H9 (cell line): ENCODE measurements around the gene GGT6. TPM values are rescaled to one million over a fixed set of nuclear protein-coding genes. Genes with fewer than 3 reads are reported as not detected.

Experiments
- DNase-seq: peaks from one replicate; pipeline ENCODE4 v3.0.0-alpha.2; 2017
- H2AFZ ChIP-seq: one replicate; pipeline ENCODE4 v1.6.1; 2013; ENCODE audit warnings: mild to moderate bottlenecking, low read length, control low read depth, moderate library complexity
- H2AK5ac ChIP-seq: 2 replicates; pipeline ENCODE4 v1.6.1; 2013; ENCODE audit warnings: low read length, control low read depth, mixed read lengths; ENCODE audit not compliant: insufficient read length
- H2BK120ac ChIP-seq: one replicate; pipeline ENCODE4 v1.6.1; 2013; ENCODE audit warnings: low read depth, mild to moderate bottlenecking, low read length, control low read depth, inconsistent platforms; ENCODE audit not compliant: poor library complexity, severe bottlenecking
- H2BK12ac ChIP-seq: 2 replicates; pipeline ENCODE4 v1.6.1; 2013; ENCODE audit warnings: low read length, control low read depth, mixed read lengths, low read depth; ENCODE audit not compliant: insufficient read length
- H2BK15ac ChIP-seq: 2 replicates; pipeline ENCODE4 v1.6.1; 2013; ENCODE audit warnings: low read depth, low read length, control low read depth
- H2BK20ac ChIP-seq: one replicate; pipeline ENCODE4 v1.6.1; 2013; ENCODE audit warnings: low read depth, mild to moderate bottlenecking, low read length, control low read depth, inconsistent platforms; ENCODE audit not compliant: poor library complexity, severe bottlenecking
- H2BK5ac ChIP-seq: 2 replicates; pipeline ENCODE4 v1.6.1; 2013; ENCODE audit warnings: low read length, control low read depth, mixed read lengths; ENCODE audit not compliant: insufficient read length
- H3K14ac ChIP-seq: 2 replicates; pipeline ENCODE4 v1.6.1; 2013; ENCODE audit warnings: low read length, control low read depth; ENCODE audit not compliant: insufficient read depth
- H3K18ac ChIP-seq: 2 replicates; pipeline ENCODE4 v1.6.1; 2013; ENCODE audit warnings: low read depth, mild to moderate bottlenecking, mixed read lengths, low read length, control low read depth; ENCODE audit not compliant: insufficient read length
- H3K23ac ChIP-seq: 2 replicates; pipeline ENCODE4 v1.6.1; 2013; ENCODE audit warnings: low read length, control low read depth, mixed read lengths, low read depth; ENCODE audit not compliant: insufficient read length
- H3K23me2 ChIP-seq: 2 replicates; pipeline ENCODE4 v1.6.1; 2013; ENCODE audit warnings: low read depth, mild to moderate bottlenecking, mixed read lengths, low read length, control low read depth; ENCODE audit not compliant: insufficient read length, poor library complexity, severe bottlenecking
- H3K27ac ChIP-seq: 2 replicates; pipeline ENCODE4 v1.5.1; 2013; ENCODE audit warnings: low read length, control low read depth, mixed read lengths, low read depth; ENCODE audit not compliant: insufficient read length
- H3K27me3 ChIP-seq: 2 replicates; pipeline ENCODE4 v1.6.1; 2013; ENCODE audit warnings: low read length, control low read depth, inconsistent platforms; ENCODE audit not compliant: insufficient read depth
- H3K4ac ChIP-seq: 2 replicates; pipeline ENCODE4 v1.6.1; 2013; ENCODE audit warnings: low read depth, mild to moderate bottlenecking, control low read depth, inconsistent platforms, low read length, moderate library complexity
- H3K4me1 ChIP-seq: 2 replicates; pipeline ENCODE4 v1.6.1; 2013; ENCODE audit warnings: low read length, control low read depth, inconsistent platforms; ENCODE audit not compliant: insufficient read depth
- H3K4me2 ChIP-seq: 2 replicates; pipeline ENCODE4 v1.6.1; 2013; ENCODE audit warnings: low read length, control low read depth, mixed read lengths; ENCODE audit not compliant: insufficient read length, insufficient read depth
- H3K56ac ChIP-seq: 2 replicates; pipeline ENCODE4 v1.6.1; 2013; ENCODE audit warnings: low read depth, mild to moderate bottlenecking, mixed read lengths, low read length, control low read depth; ENCODE audit not compliant: insufficient read length
- H3K79me1 ChIP-seq: 2 replicates; pipeline ENCODE4 v1.6.1; 2013; ENCODE audit warnings: low read depth, mild to moderate bottlenecking, moderate library complexity, low read length, control low read depth, inconsistent platforms; ENCODE audit not compliant: insufficient read depth, poor library complexity, severe bottlenecking
- H3K79me2 ChIP-seq: 2 replicates; pipeline ENCODE4 v1.6.1; 2013; ENCODE audit warnings: low read length, control low read depth, inconsistent platforms; ENCODE audit not compliant: insufficient read depth
- H3K9ac ChIP-seq: 2 replicates; pipeline ENCODE4 v1.6.1; 2013; ENCODE audit warnings: low read length, control low read depth, mixed read lengths; ENCODE audit not compliant: insufficient read length; ENCODE audit errors: extremely low read depth
- H3K9me3 ChIP-seq: one replicate; pipeline ENCODE4 v1.6.1; 2013; ENCODE audit warnings: low read depth, low read length, inconsistent platforms; ENCODE audit not compliant: control insufficient read depth
- H3T11ph ChIP-seq: one replicate; pipeline ENCODE4 v1.6.1; 2013; ENCODE audit warnings: mild to moderate bottlenecking, low read length, control low read depth, inconsistent platforms
- H4K20me1 ChIP-seq: one replicate; pipeline ENCODE4 v1.6.1; 2013; ENCODE audit not compliant: control insufficient read depth, insufficient read length, insufficient read depth
- H4K5ac ChIP-seq: 2 replicates; pipeline ENCODE4 v1.6.1; 2013; ENCODE audit warnings: low read depth, mild to moderate bottlenecking, mixed read lengths, low read length, control low read depth; ENCODE audit not compliant: insufficient read length
- H4K8ac ChIP-seq: replicated peaks from 2 replicates; pipeline ENCODE4 v1.6.1; 2013; ENCODE audit warnings: low read length, control low read depth, mixed read lengths, low read depth; ENCODE audit not compliant: insufficient read length
- H4K91ac ChIP-seq: 2 replicates; pipeline ENCODE4 v1.6.1; 2013; ENCODE audit warnings: low read depth, mild to moderate bottlenecking, moderate library complexity, mixed read lengths, low read length, control low read depth; ENCODE audit not compliant: insufficient read length
- H3K27ac Mint-ChIP-seq, 3 experiments: 2 replicates in 2 of 3; 3 replicates in 1 of 3; pipeline ENCODE4 v1.8.0; 2020 to 2021; ENCODE audit warnings: mixed read lengths in 3 of 3, mild to moderate bottlenecking in 1 of 3, moderate library complexity in 1 of 3
- H3K27me3 Mint-ChIP-seq: 2 replicates; pipeline ENCODE4 v1.8.0; 2021; ENCODE audit warnings: low read depth, mild to moderate bottlenecking, moderate library complexity, mixed read lengths
- H3K36me3 Mint-ChIP-seq, 3 experiments: 2 replicates in 2 of 3; 3 replicates in 1 of 3; pipeline ENCODE4 v1.8.0; 2020 to 2021; ENCODE audit warnings: low read depth in 3 of 3, mixed read lengths in 3 of 3; ENCODE audit not compliant: insufficient read depth in 1 of 3
- H3K4me1 Mint-ChIP-seq, 2 experiments: 2 replicates each; pipeline ENCODE4 v1.8.0; 2020; ENCODE audit warnings: mixed read lengths in 2 of 2
- H3K4me3 Mint-ChIP-seq, 2 experiments: 2 replicates in 1 of 2; 3 replicates in 1 of 2; pipeline ENCODE4 v1.8.0; 2020 to 2021; ENCODE audit warnings: mild to moderate bottlenecking in 2 of 2, mixed read lengths in 2 of 2, moderate library complexity in 1 of 2
- H3K9me3 Mint-ChIP-seq, 2 experiments: 2 replicates in 1 of 2; 3 replicates in 1 of 2; pipeline ENCODE4 v1.8.0; 2020; ENCODE audit warnings: mild to moderate bottlenecking in 2 of 2, mixed read lengths in 2 of 2, moderate library complexity in 1 of 2
- WGBS: extraction: QIAGEN DNeasy Blood & Tissue Kit; methylation state at CpG from one replicate; pipeline ENCODE4 v1.1.7; 2013; ENCODE audit warnings: missing lambda C conversion rate, low lambda C conversion rate, mixed read lengths; ENCODE audit not compliant: insufficient read length; ENCODE audit errors: extremely low coverage; 5-methylcytosine and 5-hydroxymethylcytosine counted together
- total RNA-seq: library from RNA; stranded (reverse); gene quantifications from 2 replicates; pipeline ENCODE4 v1.2.1, GENCODE V29; 2021
- TF ChIP-seq, protein P1 (sequence below): fragments of 200-600 bp; sonication (generic); conservative IDR thresholded peaks from 3 replicates; pipeline ENCODE4 v1.8.0; 2021; ENCODE audit warnings: antibody characterized with exemption, mild to moderate bottlenecking

Gene GGT6
- total RNA-seq, 1 experiment from 2014 or later, result 0.17 TPM

DNA sequence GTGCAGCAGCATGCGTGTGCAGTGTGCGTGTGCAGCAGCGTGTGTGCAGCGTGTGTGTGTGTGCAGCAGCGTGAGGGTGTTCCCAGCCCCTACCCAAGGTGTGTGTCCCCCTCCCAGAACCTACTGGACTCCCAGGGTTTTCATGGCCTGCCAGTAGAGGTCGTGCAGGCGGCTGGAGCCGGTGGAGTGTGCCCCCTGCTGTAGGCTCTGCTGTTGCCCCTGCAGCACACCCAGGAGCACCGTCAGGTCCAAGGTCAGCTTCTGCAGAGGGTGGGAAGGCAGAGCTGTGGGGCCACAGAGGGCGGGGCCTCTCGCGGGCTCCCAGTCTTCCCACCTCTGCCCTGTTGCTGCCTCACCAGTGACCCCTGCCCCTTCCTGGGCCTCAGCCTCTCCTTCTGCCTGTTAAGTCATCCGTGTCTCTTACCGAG, 20.1 kb downstream of the GGT6 start:
- H3K9me3 ChIP-seq, result no peaks in the 10 kb centered on the region
- no peak overlapping the region for H2AK5ac ChIP-seq
- Mint-ChIP-seq H3K9me3 (no peaks in the 10 kb centered on the region), H3K27me3 (peaks cover 5% of the 10 kb centered on the region), H3K4me1 (peaks cover 15 to 16% of the 10 kb centered on the region in 2 experiments), H3K36me3 (peaks cover 21 to 71% (median 49%) of the 10 kb centered on the region in 3 experiments), H3K27ac (no peak overlapping the region), H3K4me3 (no peak overlapping the region)
- H3K4ac ChIP-seq, result no peak overlapping the region
- no peak overlapping the region for H3K9ac ChIP-seq
- DNase-seq, result peak; percentile 68
- H2BK5ac ChIP-seq, result no peak overlapping the region
- no peak overlapping the region for H2BK12ac ChIP-seq
- no peak overlapping the region for H2BK120ac ChIP-seq
- H2AFZ ChIP-seq, result no peak overlapping the region
- no peak overlapping the region for H3K18ac ChIP-seq
- H3K4me1 ChIP-seq, result no peaks in the 10 kb centered on the region; the same call in 1 of the 2 replicates
- no peak overlapping the region for H3K14ac ChIP-seq
- no peak overlapping the region for H3K56ac ChIP-seq
- no peak overlapping the region for H4K91ac ChIP-seq
- H3K27me3 ChIP-seq, result no peaks in the 10 kb centered on the region
- no peak overlapping the region for H2BK20ac ChIP-seq
- TF ChIP-seq, protein P1, sequence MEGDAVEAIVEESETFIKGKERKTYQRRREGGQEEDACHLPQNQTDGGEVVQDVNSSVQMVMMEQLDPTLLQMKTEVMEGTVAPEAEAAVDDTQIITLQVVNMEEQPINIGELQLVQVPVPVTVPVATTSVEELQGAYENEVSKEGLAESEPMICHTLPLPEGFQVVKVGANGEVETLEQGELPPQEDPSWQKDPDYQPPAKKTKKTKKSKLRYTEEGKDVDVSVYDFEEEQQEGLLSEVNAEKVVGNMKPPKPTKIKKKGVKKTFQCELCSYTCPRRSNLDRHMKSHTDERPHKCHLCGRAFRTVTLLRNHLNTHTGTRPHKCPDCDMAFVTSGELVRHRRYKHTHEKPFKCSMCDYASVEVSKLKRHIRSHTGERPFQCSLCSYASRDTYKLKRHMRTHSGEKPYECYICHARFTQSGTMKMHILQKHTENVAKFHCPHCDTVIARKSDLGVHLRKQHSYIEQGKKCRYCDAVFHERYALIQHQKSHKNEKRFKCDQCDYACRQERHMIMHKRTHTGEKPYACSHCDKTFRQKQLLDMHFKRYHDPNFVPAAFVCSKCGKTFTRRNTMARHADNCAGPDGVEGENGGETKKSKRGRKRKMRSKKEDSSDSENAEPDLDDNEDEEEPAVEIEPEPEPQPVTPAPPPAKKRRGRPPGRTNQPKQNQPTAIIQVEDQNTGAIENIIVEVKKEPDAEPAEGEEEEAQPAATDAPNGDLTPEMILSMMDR, result peak; percentile 46; the same call in 2 of the 3 replicates
- H3K23me2 ChIP-seq, result no peaks in the 10 kb centered on the region
- H3K23ac ChIP-seq, result no peak overlapping the region
- no peak overlapping the region for H4K5ac ChIP-seq
- no peaks in the 10 kb centered on the region for H3K79me2 ChIP-seq
- H2BK15ac ChIP-seq, result no peak overlapping the region
- H3K27ac ChIP-seq, result no peak overlapping the region
- no peak overlapping the region for H3K4me2 ChIP-seq
- no peak overlapping the region for H4K8ac ChIP-seq
- no peak overlapping the region for H3T11ph ChIP-seq
- no peaks in the 10 kb centered on the region for H3K79me1 ChIP-seq
- peaks cover 5% of the 10 kb centered on the region for H4K20me1 ChIP-seq
- WGBS, result no CpG with 5 or more reads among the region's 14 CpGs
